Nephron progenitor cell (in vitro differentiated cells): Measurements from ENCODE around the gene MTHFS.
"Not testable (repeated sequence)": the region's sequence is repeated elsewhere in the genome, so short reads cannot be mapped to it uniquely, and the experiment has no call there.

Source experiments
- DNase-seq: peaks from one replicate; pipeline ENCODE4 v3.0.0; 2021
- H3K27ac Mint-ChIP-seq: 2 replicates; pipeline ENCODE4 v1.8.0; 2021; ENCODE audit warnings: mild to moderate bottlenecking, moderate library complexity, mixed read lengths
- H3K27me3 Mint-ChIP-seq: 2 replicates; pipeline ENCODE4 v1.8.0; 2021; ENCODE audit warnings: mild to moderate bottlenecking, low read depth, mixed read lengths; ENCODE audit not compliant: poor library complexity
- H3K36me3 Mint-ChIP-seq: 2 replicates; pipeline ENCODE4 v1.8.0; 2021; ENCODE audit warnings: low read depth, mixed read lengths
- H3K4me1 Mint-ChIP-seq: 2 replicates; pipeline ENCODE4 v1.8.0; 2021; ENCODE audit warnings: mixed read lengths
- H3K4me3 Mint-ChIP-seq: 2 replicates; pipeline ENCODE4 v1.8.0; 2021; ENCODE audit warnings: mild to moderate bottlenecking, moderate library complexity, mixed read lengths
- H3K9me3 Mint-ChIP-seq: 2 replicates; pipeline ENCODE4 v1.8.0; 2021; ENCODE audit warnings: mild to moderate bottlenecking, moderate library complexity, mixed read lengths
- TF ChIP-seq, protein P1 (sequence below): fragments of 200-600 bp; sonication (generic); IDR thresholded peaks from 2 replicates; pipeline ENCODE4 v1.5.0; 2021; ENCODE audit warnings: antibody characterized with exemption

MTHFS gene

DNA sequence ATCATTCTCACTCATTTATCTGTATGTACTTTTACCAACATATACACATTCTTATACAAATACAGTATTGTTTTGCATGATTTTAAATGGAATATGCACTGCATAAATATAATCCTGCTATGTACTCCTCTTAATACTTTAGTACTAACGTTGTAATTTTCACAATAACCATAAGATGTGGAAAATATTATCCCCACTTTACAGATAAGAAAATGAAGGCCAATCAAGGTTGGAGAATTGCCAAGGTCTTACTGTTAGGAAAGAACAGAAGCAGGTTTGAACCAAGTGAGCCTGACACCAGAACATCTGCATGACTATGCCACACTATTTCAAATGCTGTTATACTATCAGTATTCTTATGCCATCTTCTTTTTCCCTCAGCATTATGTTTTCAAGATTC lies 41.3 kb upstream of the MTHFS start:
- no peak overlapping the region for H3K27ac Mint-ChIP-seq
- H3K9me3 Mint-ChIP-seq: no peaks in the 10 kb centered on the region
- TF ChIP-seq, protein P1, sequence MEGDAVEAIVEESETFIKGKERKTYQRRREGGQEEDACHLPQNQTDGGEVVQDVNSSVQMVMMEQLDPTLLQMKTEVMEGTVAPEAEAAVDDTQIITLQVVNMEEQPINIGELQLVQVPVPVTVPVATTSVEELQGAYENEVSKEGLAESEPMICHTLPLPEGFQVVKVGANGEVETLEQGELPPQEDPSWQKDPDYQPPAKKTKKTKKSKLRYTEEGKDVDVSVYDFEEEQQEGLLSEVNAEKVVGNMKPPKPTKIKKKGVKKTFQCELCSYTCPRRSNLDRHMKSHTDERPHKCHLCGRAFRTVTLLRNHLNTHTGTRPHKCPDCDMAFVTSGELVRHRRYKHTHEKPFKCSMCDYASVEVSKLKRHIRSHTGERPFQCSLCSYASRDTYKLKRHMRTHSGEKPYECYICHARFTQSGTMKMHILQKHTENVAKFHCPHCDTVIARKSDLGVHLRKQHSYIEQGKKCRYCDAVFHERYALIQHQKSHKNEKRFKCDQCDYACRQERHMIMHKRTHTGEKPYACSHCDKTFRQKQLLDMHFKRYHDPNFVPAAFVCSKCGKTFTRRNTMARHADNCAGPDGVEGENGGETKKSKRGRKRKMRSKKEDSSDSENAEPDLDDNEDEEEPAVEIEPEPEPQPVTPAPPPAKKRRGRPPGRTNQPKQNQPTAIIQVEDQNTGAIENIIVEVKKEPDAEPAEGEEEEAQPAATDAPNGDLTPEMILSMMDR: no peak
- no peaks in the 10 kb centered on the region for H3K36me3 Mint-ChIP-seq
- H3K4me3 Mint-ChIP-seq: no peak overlapping the region
- H3K27me3 Mint-ChIP-seq: peaks cover 17% of the 10 kb centered on the region
- H3K4me1 Mint-ChIP-seq: peaks cover 23% of the 10 kb centered on the region
- no peak for DNase-seq

DNA sequence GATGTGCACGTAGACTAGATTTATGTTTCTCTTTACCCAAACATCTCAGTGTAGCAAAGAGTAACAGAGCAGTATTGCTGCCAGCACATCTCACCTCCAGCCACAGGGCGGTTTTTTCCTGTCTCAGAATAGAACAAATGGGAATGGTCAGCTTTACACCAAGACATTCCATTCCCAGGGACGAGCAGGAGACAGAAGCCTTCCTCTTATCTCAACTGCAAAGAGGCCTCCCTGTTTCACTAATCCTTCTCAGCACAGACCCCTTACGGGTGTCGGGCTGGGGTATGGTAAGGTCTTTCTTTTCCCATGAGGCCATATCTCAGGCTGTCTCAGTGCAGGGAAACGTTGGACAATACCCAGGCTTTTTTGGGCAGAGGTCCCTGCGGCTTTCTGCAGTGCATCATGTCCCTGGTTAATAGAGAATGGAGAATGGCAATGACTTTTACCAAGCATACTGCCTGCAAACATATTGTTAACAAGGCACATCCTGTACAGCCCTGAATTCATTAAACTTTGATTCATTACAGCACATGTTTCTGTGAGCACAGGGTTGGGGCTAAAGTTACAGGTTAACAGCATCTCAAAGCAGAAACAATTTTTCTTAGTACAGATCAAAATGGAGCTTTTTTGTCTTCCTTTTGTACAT lies 38.9 kb upstream of the MTHFS start:
- DNase-seq, H3K36me3 Mint-ChIP-seq, H3K27ac Mint-ChIP-seq, H3K4me3 Mint-ChIP-seq, H3K9me3 Mint-ChIP-seq: not testable (repeated sequence)
- H3K27me3 Mint-ChIP-seq: peaks cover 18% of the 10 kb centered on the region
- peaks cover 23% of the 10 kb centered on the region for H3K4me1 Mint-ChIP-seq

DNA sequence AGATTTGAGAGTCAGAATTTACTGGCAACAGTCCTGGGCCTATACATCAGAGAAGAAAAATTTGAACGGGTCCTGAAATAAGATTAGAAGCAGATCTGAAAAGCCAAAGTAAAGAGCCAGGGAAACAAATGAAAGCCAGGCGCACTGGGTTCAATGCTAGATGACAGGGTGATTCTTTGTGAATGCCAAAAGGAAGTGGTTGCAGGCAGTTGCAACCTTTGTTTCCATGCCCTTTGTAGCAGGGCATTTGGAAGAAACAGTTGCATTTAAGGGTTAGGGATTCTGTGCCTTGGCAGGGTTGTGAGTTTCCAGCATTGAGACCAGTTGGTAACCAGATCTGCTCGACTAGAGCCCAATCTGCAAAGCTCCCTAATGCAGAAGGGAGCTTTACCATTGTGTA lies 36.4 kb upstream of the MTHFS start:
- no peak for DNase-seq
- Mint-ChIP-seq H3K4me3 (no peak overlapping the region), H3K36me3 (peaks cover 3% of the 10 kb centered on the region), H3K9me3 (peaks cover 6% of the 10 kb centered on the region), H3K4me1 (peaks cover 23% of the 10 kb centered on the region), H3K27ac (no peak overlapping the region), H3K27me3 (peaks cover 19% of the 10 kb centered on the region)
- TF ChIP-seq, protein P1: no peak

DNA sequence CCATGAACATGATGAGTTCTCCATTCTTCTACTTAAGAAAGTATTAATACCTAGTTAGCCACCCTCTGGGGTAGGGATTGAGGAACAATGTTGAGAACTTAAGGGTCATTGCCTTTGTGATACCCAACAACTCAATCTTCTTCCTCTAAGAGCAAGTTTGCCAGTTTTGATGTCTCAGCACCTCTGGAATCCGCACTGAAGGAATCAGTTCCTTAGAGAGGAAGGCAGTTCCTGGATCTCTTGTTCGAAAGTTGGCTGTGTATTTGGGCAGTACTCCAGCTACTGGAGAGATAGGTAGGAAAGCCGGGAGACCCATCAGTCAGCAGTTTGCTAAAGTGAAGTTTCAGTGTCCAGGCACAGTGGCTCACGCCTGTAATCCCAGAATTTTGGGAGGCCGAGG lies 35.6 kb upstream of the MTHFS start:
- no peak overlapping the region for H3K27ac Mint-ChIP-seq
- H3K27me3 Mint-ChIP-seq: peaks cover 16% of the 10 kb centered on the region
- H3K4me1 Mint-ChIP-seq: peaks cover 23% of the 10 kb centered on the region
- peaks cover 6% of the 10 kb centered on the region for H3K9me3 Mint-ChIP-seq
- TF ChIP-seq, protein P1: no peak
- no peak for DNase-seq
- peaks cover 3% of the 10 kb centered on the region for H3K36me3 Mint-ChIP-seq
- H3K4me3 Mint-ChIP-seq: no peak overlapping the region

DNA sequence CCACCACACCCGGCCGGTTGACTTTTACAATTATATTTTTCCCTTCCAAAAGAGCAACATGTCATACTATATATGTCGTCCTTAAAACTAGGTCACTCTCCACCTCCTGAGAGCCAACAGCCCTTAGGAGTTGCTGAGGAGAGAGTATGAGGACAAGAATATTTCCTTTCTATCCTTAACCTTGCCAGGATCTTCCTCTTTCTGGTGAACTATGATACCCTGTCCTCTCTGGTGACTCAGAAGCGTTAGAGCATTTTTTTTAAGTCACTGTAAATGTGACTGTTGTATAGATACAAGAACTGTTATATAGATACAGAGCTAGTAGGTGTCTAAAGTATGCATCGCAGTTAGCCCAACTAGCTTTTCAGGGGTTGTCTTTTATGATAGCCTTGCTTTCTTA lies 33.7 kb upstream of the MTHFS start:
- H3K4me1 Mint-ChIP-seq: peaks cover 9% of the 10 kb centered on the region
- H3K27ac Mint-ChIP-seq: no peak overlapping the region
- H3K27me3 Mint-ChIP-seq: peaks cover 10% of the 10 kb centered on the region
- no peak for DNase-seq
- peaks cover 12% of the 10 kb centered on the region for H3K36me3 Mint-ChIP-seq
- H3K4me3 Mint-ChIP-seq: no peak overlapping the region
- TF ChIP-seq, protein P1: no peak
- H3K9me3 Mint-ChIP-seq: peaks cover 15% of the 10 kb centered on the region

DNA sequence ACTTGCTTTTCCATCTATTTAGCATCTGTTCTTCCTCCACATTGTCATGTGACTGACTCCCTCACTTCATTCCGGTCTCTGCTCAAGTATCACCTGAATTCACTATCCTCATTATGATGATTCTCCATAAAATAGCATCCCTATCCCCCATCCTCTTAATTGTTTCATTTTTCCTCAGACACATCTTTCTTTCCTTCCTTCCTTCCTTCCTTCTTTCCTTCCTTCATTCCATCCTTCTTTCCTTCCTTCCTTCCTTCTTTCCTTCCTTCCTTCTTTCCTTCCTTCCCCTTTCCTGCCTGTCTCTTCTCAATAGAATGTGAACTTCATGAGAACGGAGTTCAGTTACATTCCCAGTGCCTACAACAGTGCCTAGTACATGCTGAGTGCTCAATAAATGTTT lies 32.6 kb upstream of the MTHFS start:
- Mint-ChIP-seq H3K4me1 (no peaks in the 10 kb centered on the region), H3K4me3 (no peak overlapping the region), H3K27me3 (peaks cover 10% of the 10 kb centered on the region), H3K36me3 (peaks cover 16% of the 10 kb centered on the region), H3K27ac (no peak overlapping the region), H3K9me3 (peaks cover 19% of the 10 kb centered on the region)
- TF ChIP-seq, protein P1: no peak
- DNase-seq: no peak

DNA sequence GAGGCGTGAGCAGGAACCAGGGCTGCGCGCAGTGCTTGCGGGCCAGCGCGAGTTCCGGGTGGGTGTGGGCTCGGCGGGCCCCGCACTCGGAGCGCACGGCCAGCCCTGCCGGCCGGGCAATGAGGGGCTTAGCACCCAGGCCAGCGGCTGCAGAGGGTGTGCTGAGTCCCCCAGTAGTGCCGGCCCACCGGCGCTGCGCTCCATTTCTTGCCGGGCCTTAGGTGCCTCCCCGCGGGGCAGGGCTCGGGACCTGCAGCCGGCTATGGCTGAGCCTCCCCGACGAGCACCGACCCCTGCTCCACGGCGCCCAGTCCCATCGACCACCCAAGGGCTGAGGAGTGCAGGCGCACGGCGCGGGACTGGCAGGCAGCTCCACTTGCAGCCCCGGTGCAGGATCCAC lies 29.3 kb upstream of the MTHFS start:
- DNase-seq, H3K4me3 Mint-ChIP-seq, H3K27ac Mint-ChIP-seq: not testable (repeated sequence)
- H3K4me1 Mint-ChIP-seq: peaks cover 20% of the 10 kb centered on the region
- peaks cover 37% of the 10 kb centered on the region for H3K36me3 Mint-ChIP-seq
- peaks cover 10% of the 10 kb centered on the region for H3K27me3 Mint-ChIP-seq
- H3K9me3 Mint-ChIP-seq: peaks cover 39% of the 10 kb centered on the region
